Panc1 (cell line): ENCODE measurements around the gene NR6A1. TPM values are rescaled to one million over a fixed set of nuclear protein-coding genes. Genes with fewer than 3 reads are reported as not detected.

Source experiments
- ATAC-seq: fragments of 200-7000 bp; cut with Tn5 transposase; 2 replicates; pipeline ENCODE4 v1.9.1; 2020; ENCODE audit warnings: mild to moderate bottlenecking, moderate library complexity
- BruUV-seq: library from RNA; stranded (reverse); fragments of 400-500 nt; replicated peaks from 2 replicates; lab custom pipeline; 2021; lab: Mats Ljungman, UMichigan
- CTCF ChIA-PET: fragments of 300-600 bp; sonication (Branson Sonifier 250); formaldehyde crosslinking; loops from one replicate; lab custom pipeline; 2022; ENCODE audit warnings: antibody characterized with exemption; lab: Charles Lee
- POLR2A ChIA-PET: fragments of 300-600 bp; sonication (Branson Sonifier 250); formaldehyde crosslinking; loops from one replicate; lab custom pipeline; 2022; ENCODE audit warnings: antibody characterized with exemption; lab: Charles Lee
- DNase-seq: peaks from one replicate; pipeline ENCODE4 v3.0.0-alpha.2; 2010; ENCODE audit warnings: low read depth, low spot score
- H3K27ac ChIP-seq: 2 replicates; pipeline ENCODE4 v1.5.1; 2011; ENCODE audit warnings: mild to moderate bottlenecking, low read length, inconsistent platforms
- H3K27me3 ChIP-seq: fragments of 200-500 bp; sonication (Bioruptor generic); 2 replicates; pipeline ENCODE4 v1.6.0; 2014; ENCODE audit warnings: low read length, inconsistent platforms; ENCODE audit not compliant: control insufficient read depth, insufficient read depth
- H3K36me3 ChIP-seq: fragments of 200-500 bp; sonication (Bioruptor generic); 2 replicates; pipeline ENCODE4 v1.5.1; 2014; ENCODE audit warnings: inconsistent platforms, mild to moderate bottlenecking, low read length, moderate library complexity; ENCODE audit not compliant: control insufficient read depth, insufficient read depth
- H3K4me1 ChIP-seq: 2 replicates; pipeline ENCODE4 v1.5.1; 2011; ENCODE audit warnings: inconsistent platforms, mild to moderate bottlenecking, low read length, moderate library complexity; ENCODE audit not compliant: control insufficient read depth, insufficient read depth
- H3K4me3 ChIP-seq, 2 experiments: 2 replicates each; pipeline ENCODE4 v1.5.1; 2011 to 2012; ENCODE audit warnings: low read depth in 2 of 2, low read length in 2 of 2, mild to moderate bottlenecking in 2 of 2, inconsistent platforms in 1 of 2, moderate library complexity in 1 of 2
- H3K9me3 ChIP-seq: fragments of 200-500 bp; sonication (Bioruptor generic); 2 replicates; pipeline ENCODE4 v1.5.1; 2014; ENCODE audit warnings: low read depth, mild to moderate bottlenecking, inconsistent platforms, low read length, moderate library complexity; ENCODE audit not compliant: control insufficient read depth, insufficient read depth
- POLR2AphosphoS5 ChIP-seq: IDR thresholded peaks from 2 replicates; pipeline ENCODE4 v1.6.1; 2012; ENCODE audit warnings: mild to moderate bottlenecking, low read depth, low read length, moderate library complexity
- SIN3A ChIP-seq: IDR thresholded peaks from 2 replicates; pipeline ENCODE4 v1.6.1; 2012; ENCODE audit warnings: low read depth, mild to moderate bottlenecking, low read length, moderate library complexity, borderline replicate concordance; ENCODE audit not compliant: insufficient read depth
- TCF7L2 ChIP-seq: IDR thresholded peaks from 2 replicates; pipeline ENCODE4 v1.6.1; 2011; ENCODE audit warnings: mild to moderate bottlenecking, low read depth, low read length, inconsistent platforms
- in situ Hi-C: cut with HindIII; loops from 2 replicates; pipeline ENCODE4 v1.10.0; 2016; ENCODE audit warnings: low sequenced_read_pairs, low pct_unique_long_range_greater_than_20kb
- intact Hi-C: fragments of 100-400 bp; cut with micrococcal nuclease; formaldehyde crosslinking; loops from one replicate; pipeline ENCODE4 v1.10.0; 2022; ENCODE audit not compliant: unreplicated experiment
- total RNA-seq: library from RNA; stranded (reverse); gene quantifications from one replicate; pipeline ENCODE4 v1.2.1, GENCODE V29; 2021; ENCODE audit not compliant: unreplicated experiment
- TF ChIP-seq, protein P1 (sequence below), 2 experiments: IDR thresholded peaks; 2 replicates each; pipeline ENCODE4 v1.6.1; 2011 to 2012; ENCODE audit warnings: low read depth in 2 of 2, control low read depth in 1 of 2, low read length in 1 of 2, mild to moderate bottlenecking in 1 of 2, moderate library complexity in 1 of 2; ENCODE audit not compliant: insufficient read depth in 1 of 2
- TF ChIP-seq, protein P2 (sequence below): fragments of 450-650 bp; IDR thresholded peaks from 2 replicates; pipeline ENCODE4 v1.5.1; 2017; ENCODE audit warnings: mild to moderate bottlenecking

NR6A1 gene
- total RNA-seq, 1 experiment from 2014 or later, result 7.6 TPM

DNA sequence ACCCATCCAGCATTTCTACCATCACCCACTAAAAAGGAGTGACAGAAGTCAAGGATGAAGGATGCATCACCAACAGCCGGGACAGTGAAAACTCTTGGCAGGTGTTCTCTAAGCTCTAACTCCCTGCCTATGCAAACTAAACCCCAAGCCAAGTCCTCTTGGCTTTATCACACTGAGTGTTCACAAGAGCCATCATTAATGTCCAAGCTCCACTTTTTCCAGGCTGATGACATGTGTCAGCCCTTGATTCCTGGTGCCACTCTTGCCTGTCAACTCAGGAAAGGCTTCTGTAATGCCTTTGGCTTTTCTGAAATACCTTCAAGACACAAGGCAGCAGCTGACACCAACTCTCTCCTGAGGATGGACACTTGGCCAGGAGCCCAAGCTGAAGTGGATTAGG is 86.9 kb downstream of the NR6A1 start:
- H3K27me3 ChIP-seq, result no peaks in the 10 kb centered on the region
- CTCF ChIA-PET, result no interaction called here
- H3K36me3 ChIP-seq, result no peaks in the 10 kb centered on the region
- intact Hi-C loops, result no loop called here
- TF ChIP-seq TCF7L2 (no peak), POLR2AphosphoS5 (no peak), SIN3A (no peak)
- TF ChIP-seq, protein P1, sequence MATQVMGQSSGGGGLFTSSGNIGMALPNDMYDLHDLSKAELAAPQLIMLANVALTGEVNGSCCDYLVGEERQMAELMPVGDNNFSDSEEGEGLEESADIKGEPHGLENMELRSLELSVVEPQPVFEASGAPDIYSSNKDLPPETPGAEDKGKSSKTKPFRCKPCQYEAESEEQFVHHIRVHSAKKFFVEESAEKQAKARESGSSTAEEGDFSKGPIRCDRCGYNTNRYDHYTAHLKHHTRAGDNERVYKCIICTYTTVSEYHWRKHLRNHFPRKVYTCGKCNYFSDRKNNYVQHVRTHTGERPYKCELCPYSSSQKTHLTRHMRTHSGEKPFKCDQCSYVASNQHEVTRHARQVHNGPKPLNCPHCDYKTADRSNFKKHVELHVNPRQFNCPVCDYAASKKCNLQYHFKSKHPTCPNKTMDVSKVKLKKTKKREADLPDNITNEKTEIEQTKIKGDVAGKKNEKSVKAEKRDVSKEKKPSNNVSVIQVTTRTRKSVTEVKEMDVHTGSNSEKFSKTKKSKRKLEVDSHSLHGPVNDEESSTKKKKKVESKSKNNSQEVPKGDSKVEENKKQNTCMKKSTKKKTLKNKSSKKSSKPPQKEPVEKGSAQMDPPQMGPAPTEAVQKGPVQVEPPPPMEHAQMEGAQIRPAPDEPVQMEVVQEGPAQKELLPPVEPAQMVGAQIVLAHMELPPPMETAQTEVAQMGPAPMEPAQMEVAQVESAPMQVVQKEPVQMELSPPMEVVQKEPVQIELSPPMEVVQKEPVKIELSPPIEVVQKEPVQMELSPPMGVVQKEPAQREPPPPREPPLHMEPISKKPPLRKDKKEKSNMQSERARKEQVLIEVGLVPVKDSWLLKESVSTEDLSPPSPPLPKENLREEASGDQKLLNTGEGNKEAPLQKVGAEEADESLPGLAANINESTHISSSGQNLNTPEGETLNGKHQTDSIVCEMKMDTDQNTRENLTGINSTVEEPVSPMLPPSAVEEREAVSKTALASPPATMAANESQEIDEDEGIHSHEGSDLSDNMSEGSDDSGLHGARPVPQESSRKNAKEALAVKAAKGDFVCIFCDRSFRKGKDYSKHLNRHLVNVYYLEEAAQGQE (IDR thresholded peaks at IDR 0.05; ENCODE audit: insufficient read depth in 1 of 2, low read depth in 2 of 2, low read length in 1 of 2), result no peak
- TF ChIP-seq, protein P2, sequence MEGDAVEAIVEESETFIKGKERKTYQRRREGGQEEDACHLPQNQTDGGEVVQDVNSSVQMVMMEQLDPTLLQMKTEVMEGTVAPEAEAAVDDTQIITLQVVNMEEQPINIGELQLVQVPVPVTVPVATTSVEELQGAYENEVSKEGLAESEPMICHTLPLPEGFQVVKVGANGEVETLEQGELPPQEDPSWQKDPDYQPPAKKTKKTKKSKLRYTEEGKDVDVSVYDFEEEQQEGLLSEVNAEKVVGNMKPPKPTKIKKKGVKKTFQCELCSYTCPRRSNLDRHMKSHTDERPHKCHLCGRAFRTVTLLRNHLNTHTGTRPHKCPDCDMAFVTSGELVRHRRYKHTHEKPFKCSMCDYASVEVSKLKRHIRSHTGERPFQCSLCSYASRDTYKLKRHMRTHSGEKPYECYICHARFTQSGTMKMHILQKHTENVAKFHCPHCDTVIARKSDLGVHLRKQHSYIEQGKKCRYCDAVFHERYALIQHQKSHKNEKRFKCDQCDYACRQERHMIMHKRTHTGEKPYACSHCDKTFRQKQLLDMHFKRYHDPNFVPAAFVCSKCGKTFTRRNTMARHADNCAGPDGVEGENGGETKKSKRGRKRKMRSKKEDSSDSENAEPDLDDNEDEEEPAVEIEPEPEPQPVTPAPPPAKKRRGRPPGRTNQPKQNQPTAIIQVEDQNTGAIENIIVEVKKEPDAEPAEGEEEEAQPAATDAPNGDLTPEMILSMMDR, result no peak
- H3K9me3 ChIP-seq, result no peaks in the 10 kb centered on the region
- POLR2A ChIA-PET, result no interaction called here
- no TSS peak for BruUV-seq
- no peaks in the 10 kb centered on the region for H3K4me1 ChIP-seq
- ATAC-seq (no peak), DNase-seq (no peak)
- in situ Hi-C loops, result no loop called here
- H3K27ac ChIP-seq, result no peak overlapping the region
- no peak overlapping the region for H3K4me3 ChIP-seq

DNA sequence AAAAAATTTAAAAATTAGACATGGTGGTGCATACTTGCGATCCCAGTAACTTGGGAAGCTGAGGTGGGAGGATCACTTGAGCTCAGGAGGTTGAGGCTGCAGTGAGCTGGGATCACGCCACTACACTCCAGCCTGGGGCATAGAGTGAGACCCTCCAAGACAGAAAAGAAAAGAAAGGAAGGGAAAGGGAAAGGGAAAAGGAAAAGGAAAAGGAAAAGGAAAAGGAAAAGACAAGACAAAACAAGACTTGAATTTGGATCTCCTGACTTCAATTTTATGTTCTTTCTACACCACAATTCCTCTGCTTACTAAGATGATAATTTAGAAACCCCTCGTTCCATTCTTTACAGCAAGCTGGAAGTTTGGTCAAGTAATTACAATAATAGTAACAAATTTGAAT is 88.1 kb downstream of the NR6A1 start:
- BruUV-seq, result no TSS peak
- TF ChIP-seq SIN3A (no peak), POLR2AphosphoS5 (no peak), TCF7L2 (no peak)
- TF ChIP-seq, protein P1 (IDR thresholded peaks at IDR 0.05; ENCODE audit: insufficient read depth in 1 of 2, low read depth in 2 of 2, low read length in 1 of 2), result no peak
- TF ChIP-seq, protein P2, result no peak
- POLR2A ChIA-PET, result no interaction called here

More for the DNA sequence above, 88.1 kb downstream of the NR6A1 start:
- DNase-seq (no peak), ATAC-seq (no peak)
- Histone ChIP-seq H3K27ac (no peak overlapping the region), H3K36me3 (no peaks in the 10 kb centered on the region), H3K4me1 (peaks cover 3% of the 10 kb centered on the region; the same call in 1 of the 2 replicates), H3K9me3 (no peaks in the 10 kb centered on the region), H3K4me3 (no peak overlapping the region), H3K27me3 (no peaks in the 10 kb centered on the region)
- CTCF ChIA-PET, result no interaction called here
- intact Hi-C loops (no loop called here), in situ Hi-C loops (no loop called here)
